SU-DHL-6 (cell line): ENCODE data around the gene CRTAC1.

Experiments
- EZH2phosphoT487 ChIP-seq: fragments of 200-600 bp; sonication (generic), shearing (Covaris generic); conservative IDR thresholded peaks from 2 replicates; pipeline ENCODE4 v1.6.1; 2018; ENCODE audit warnings: mild to moderate bottlenecking, antibody characterized with exemption, low read length, moderate library complexity, mixed read lengths
- TF ChIP-seq, protein P1 (sequence below): fragments of 200-600 bp; sonication (generic); IDR thresholded peaks from one replicate; pipeline ENCODE4 v1.5.1; 2017; ENCODE audit warnings: antibody characterized with exemption, mild to moderate bottlenecking, low read length, moderate library complexity; ENCODE audit not compliant: insufficient read depth, poor library complexity, severe bottlenecking

DNA sequence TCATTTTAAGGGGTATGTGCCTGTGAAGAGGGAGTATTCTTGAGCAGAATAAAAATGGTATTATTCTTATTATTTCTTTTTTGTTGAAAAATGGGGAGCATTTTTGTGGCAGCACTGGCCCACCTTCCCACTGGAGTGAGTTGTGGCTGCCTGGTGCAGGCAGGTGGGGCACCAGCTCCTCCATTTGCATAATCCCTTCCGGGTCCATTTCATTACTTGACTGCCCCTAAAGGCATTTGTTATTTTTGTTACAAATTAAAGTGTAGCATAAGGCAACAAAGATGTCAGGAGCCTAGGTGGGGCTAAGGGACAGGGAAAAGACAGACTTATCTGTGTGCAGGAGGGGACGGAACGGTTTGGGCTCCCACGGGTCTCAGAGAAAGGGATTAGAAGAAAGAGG lies 154.0 kb downstream of the CRTAC1 start:
- TF ChIP-seq, protein P1, sequence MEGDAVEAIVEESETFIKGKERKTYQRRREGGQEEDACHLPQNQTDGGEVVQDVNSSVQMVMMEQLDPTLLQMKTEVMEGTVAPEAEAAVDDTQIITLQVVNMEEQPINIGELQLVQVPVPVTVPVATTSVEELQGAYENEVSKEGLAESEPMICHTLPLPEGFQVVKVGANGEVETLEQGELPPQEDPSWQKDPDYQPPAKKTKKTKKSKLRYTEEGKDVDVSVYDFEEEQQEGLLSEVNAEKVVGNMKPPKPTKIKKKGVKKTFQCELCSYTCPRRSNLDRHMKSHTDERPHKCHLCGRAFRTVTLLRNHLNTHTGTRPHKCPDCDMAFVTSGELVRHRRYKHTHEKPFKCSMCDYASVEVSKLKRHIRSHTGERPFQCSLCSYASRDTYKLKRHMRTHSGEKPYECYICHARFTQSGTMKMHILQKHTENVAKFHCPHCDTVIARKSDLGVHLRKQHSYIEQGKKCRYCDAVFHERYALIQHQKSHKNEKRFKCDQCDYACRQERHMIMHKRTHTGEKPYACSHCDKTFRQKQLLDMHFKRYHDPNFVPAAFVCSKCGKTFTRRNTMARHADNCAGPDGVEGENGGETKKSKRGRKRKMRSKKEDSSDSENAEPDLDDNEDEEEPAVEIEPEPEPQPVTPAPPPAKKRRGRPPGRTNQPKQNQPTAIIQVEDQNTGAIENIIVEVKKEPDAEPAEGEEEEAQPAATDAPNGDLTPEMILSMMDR: no peak
- no peak for TF ChIP-seq EZH2phosphoT487
